HEK293 (cell line): Measurements from ENCODE around the gene ZMYM4.

Source experiments
- CTCF ChIA-PET: fragments of 350-600 bp; formaldehyde crosslinking; extraction: SDS; loops from one replicate; lab custom pipeline; 2021; ENCODE audit warnings: antibody characterized with exemption; lab: Yijun Ruan, JAX
- POLR2A ChIA-PET: fragments of 300-600 bp; formaldehyde crosslinking; extraction: SDS; loops from one replicate; lab custom pipeline; 2020; ENCODE audit warnings: antibody characterized with exemption, inconsistent platforms; lab: Yijun Ruan, JAX
- H3K27ac ChIP-seq: fragments of 200-500 bp; sonication (Bioruptor generic); 2 replicates; pipeline ENCODE4 v1.5.1; 2014; ENCODE audit warnings: low read depth, low read length, control low read depth, inconsistent platforms; ENCODE audit errors: extremely low read depth
- H3K36me3 ChIP-seq, 2 experiments: fragments of 200-500 bp in 1 of 2; sonication (Bioruptor generic) in 1 of 2; 1 replicate in 1 of 2; 2 replicates in 1 of 2; pipeline ENCODE4 v1.5.1; 2014 to 2017; ENCODE audit warnings: inconsistent platforms in 2 of 2, low read length in 2 of 2; ENCODE audit not compliant: control insufficient read depth in 2 of 2, insufficient read depth in 1 of 2
- H3K4me1 ChIP-seq: fragments of 200-500 bp; sonication (Bioruptor generic); 2 replicates; pipeline ENCODE4 v1.5.1; 2014; ENCODE audit warnings: mild to moderate bottlenecking, low read length, inconsistent platforms; ENCODE audit not compliant: control insufficient read depth, insufficient read depth
- H3K4me3 ChIP-seq: 2 replicates; pipeline ENCODE4 v1.5.1; 2011; ENCODE audit warnings: low read depth, mild to moderate bottlenecking, control low read depth, low read length, moderate library complexity
- H3K9me3 ChIP-seq: fragments of 200-500 bp; sonication (Bioruptor generic); 2 replicates; pipeline ENCODE4 v1.5.1; 2014; ENCODE audit warnings: low read depth, low read length, inconsistent platforms; ENCODE audit not compliant: control insufficient read depth, insufficient read depth
- HOXC10 ChIP-seq: sonication (generic); formaldehyde crosslinking; IDR thresholded peaks from 2 replicates; pipeline ENCODE4 v1.8.1; 2023; ENCODE audit warnings: mild to moderate bottlenecking, missing genetic modification reagents
- INSM2 ChIP-seq: fragments of 450-650 bp; formaldehyde crosslinking; IDR thresholded peaks from 2 replicates; pipeline ENCODE4 v1.5.1; 2016; ENCODE audit warnings: missing biosample characterization, missing genetic modification characterization
- PRDM2 ChIP-seq: fragments of 450-650 bp; formaldehyde crosslinking; IDR thresholded peaks from 2 replicates; pipeline ENCODE4 v1.5.1; 2016; ENCODE audit warnings: missing biosample characterization, missing genetic modification characterization, borderline replicate concordance
- SP2 ChIP-seq: fragments of 450-650 bp; formaldehyde crosslinking; IDR thresholded peaks from 2 replicates; pipeline ENCODE4 v1.5.1; 2016; ENCODE audit warnings: missing biosample characterization, missing genetic modification characterization
- YY2 ChIP-seq: fragments of 450-650 bp; formaldehyde crosslinking; IDR thresholded peaks from 2 replicates; pipeline ENCODE4 v1.5.1; 2016; ENCODE audit warnings: missing biosample characterization, missing genetic modification characterization
- ZBTB44 ChIP-seq: fragments of 450-650 bp; IDR thresholded peaks from 2 replicates; pipeline ENCODE4 v1.5.1; 2018; ENCODE audit warnings: missing biosample characterization, mild to moderate bottlenecking, missing genetic modification characterization
- ZFP41 ChIP-seq: fragments of 450-650 bp; formaldehyde crosslinking; IDR thresholded peaks from 2 replicates; pipeline ENCODE4 v1.5.1; 2016; ENCODE audit warnings: missing biosample characterization, missing genetic modification characterization, borderline replicate concordance
- ZNF132 ChIP-seq: fragments of 450-650 bp; formaldehyde crosslinking; IDR thresholded peaks from 2 replicates; pipeline ENCODE4 v1.5.1; 2017; ENCODE audit warnings: missing biosample characterization, missing genetic modification characterization, borderline replicate concordance
- ZNF140 ChIP-seq: fragments of 450-650 bp; formaldehyde crosslinking; IDR thresholded peaks from 2 replicates; pipeline ENCODE4 v1.5.1; 2016; ENCODE audit warnings: missing biosample characterization, missing genetic modification characterization
- ZNF211 ChIP-seq: fragments of 450-650 bp; formaldehyde crosslinking; IDR thresholded peaks from 2 replicates; pipeline ENCODE4 v1.5.1; 2016; ENCODE audit warnings: low read depth, missing biosample characterization, missing genetic modification characterization
- ZNF223 ChIP-seq: fragments of 450-650 bp; formaldehyde crosslinking; IDR thresholded peaks from 2 replicates; pipeline ENCODE4 v1.5.1; 2016; ENCODE audit warnings: missing biosample characterization, missing genetic modification characterization
- ZNF391 ChIP-seq: fragments of 450-650 bp; formaldehyde crosslinking; IDR thresholded peaks from 2 replicates; pipeline ENCODE4 v1.5.1; 2016; ENCODE audit warnings: low read depth, missing biosample characterization, missing genetic modification characterization, borderline replicate concordance
- ZNF530 ChIP-seq: fragments of 450-650 bp; formaldehyde crosslinking; IDR thresholded peaks from 2 replicates; pipeline ENCODE4 v1.5.1; 2016; ENCODE audit warnings: low read depth, missing biosample characterization, missing genetic modification characterization
- ZNF580 ChIP-seq: fragments of 450-650 bp; formaldehyde crosslinking; IDR thresholded peaks from 2 replicates; pipeline ENCODE4 v1.5.1; 2016; ENCODE audit warnings: missing biosample characterization, missing genetic modification characterization
- ZNF626 ChIP-seq: fragments of 450-650 bp; sonication (Bioruptor Pico); formaldehyde crosslinking; IDR thresholded peaks from 2 replicates; pipeline ENCODE4 v1.5.1; 2018; ENCODE audit warnings: missing biosample characterization, missing genetic modification characterization, inconsistent platforms
- ZNF658 ChIP-seq: fragments of 450-650 bp; formaldehyde crosslinking; IDR thresholded peaks from 2 replicates; pipeline ENCODE4; 2016; ENCODE audit warnings: missing biosample characterization, missing genetic modification characterization
- ZNF768 ChIP-seq: fragments of 450-650 bp; formaldehyde crosslinking; IDR thresholded peaks from 2 replicates; pipeline ENCODE4 v1.5.1; 2018; ENCODE audit warnings: missing biosample characterization, mild to moderate bottlenecking, missing genetic modification characterization
- ZSCAN16 ChIP-seq: fragments of 450-650 bp; formaldehyde crosslinking; IDR thresholded peaks from 2 replicates; pipeline ENCODE4 v1.5.1; 2016; ENCODE audit warnings: missing biosample characterization, missing genetic modification characterization

ZMYM4 gene

GRCh38 chr1:35454616-35455015 lies 186.1 kb downstream of the ZMYM4 start:
- H3K4me1 ChIP-seq, result no peaks in the 10 kb centered on the region
- TF ChIP-seq INSM2 (tag by site-specific recombination) (no peak), ZNF223 (tag by site-specific recombination) (no peak), ZNF626 (no peak), ZFP41 (tag by site-specific recombination) (no peak), ZSCAN16 (no peak), ZNF658 (tag by site-specific recombination) (no peak), ZNF132 (no peak), ZBTB44 (tag by site-specific recombination) (no peak), ZNF530 (no peak), HOXC10 (CRISPR knock-in tag) (no peak), YY2 (no peak), ZNF768 (tag by site-specific recombination) (no peak), ZNF140 (tag by site-specific recombination) (no peak), ZNF580 (tag by site-specific recombination) (no peak), SP2 (tag by site-specific recombination) (no peak), ZNF391 (tag by site-specific recombination) (no peak), PRDM2 (tag by site-specific recombination) (no peak), ZNF211 (tag by site-specific recombination) (no peak)
- H3K36me3 ChIP-seq, result peaks cover 6 to 58% of the 10 kb centered on the region in 2 experiments
- no peaks in the 10 kb centered on the region for H3K9me3 ChIP-seq
- H3K4me3 ChIP-seq, result no peak overlapping the region
- H3K27ac ChIP-seq, result no peak overlapping the region
- CTCF ChIA-PET, result interaction anchor here (0.6 to 7.2 kb wide), 5 partner anchors 10 to 261 kb away, joined by 4 to 61 read pairs (median 11); no protein-coding TSS in a partner anchor
- POLR2A ChIA-PET, result interaction anchor here (1.4 kb wide), 1 partner anchor 103 kb away, joined by 3 read pairs; the partner anchor contains the start of genes KIAA0319L and NCDN
